ENCODE results near the gene MICOS13.

GRCh38 chr19:5711713-5712161 lies 31.4 kb upstream of the MICOS13 start:
- TF ChIP-seq, protein P1, sequence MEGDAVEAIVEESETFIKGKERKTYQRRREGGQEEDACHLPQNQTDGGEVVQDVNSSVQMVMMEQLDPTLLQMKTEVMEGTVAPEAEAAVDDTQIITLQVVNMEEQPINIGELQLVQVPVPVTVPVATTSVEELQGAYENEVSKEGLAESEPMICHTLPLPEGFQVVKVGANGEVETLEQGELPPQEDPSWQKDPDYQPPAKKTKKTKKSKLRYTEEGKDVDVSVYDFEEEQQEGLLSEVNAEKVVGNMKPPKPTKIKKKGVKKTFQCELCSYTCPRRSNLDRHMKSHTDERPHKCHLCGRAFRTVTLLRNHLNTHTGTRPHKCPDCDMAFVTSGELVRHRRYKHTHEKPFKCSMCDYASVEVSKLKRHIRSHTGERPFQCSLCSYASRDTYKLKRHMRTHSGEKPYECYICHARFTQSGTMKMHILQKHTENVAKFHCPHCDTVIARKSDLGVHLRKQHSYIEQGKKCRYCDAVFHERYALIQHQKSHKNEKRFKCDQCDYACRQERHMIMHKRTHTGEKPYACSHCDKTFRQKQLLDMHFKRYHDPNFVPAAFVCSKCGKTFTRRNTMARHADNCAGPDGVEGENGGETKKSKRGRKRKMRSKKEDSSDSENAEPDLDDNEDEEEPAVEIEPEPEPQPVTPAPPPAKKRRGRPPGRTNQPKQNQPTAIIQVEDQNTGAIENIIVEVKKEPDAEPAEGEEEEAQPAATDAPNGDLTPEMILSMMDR (IDR thresholded peaks at IDR 0.05) = no peak
- TF ChIP-seq ATF6 (CRISPR knock-in tag; IDR thresholded peaks at IDR 0.05) (no peak), CREM (CRISPR knock-in tag; IDR thresholded peaks at IDR 0.05) (no peak), NR3C1 (CRISPR knock-in tag; conservative IDR thresholded peaks at IDR 0.05; ENCODE audit: low read depth) (no peak), CREB1 (CRISPR knock-in tag; IDR thresholded peaks at IDR 0.05) (no peak), GABPB1 (CRISPR knock-in tag; IDR thresholded peaks at IDR 0.05) (no peak), HMGA2 (CRISPR knock-in tag; IDR thresholded peaks at IDR 0.05) (no peak)
